Natural killer cell (primary cell): ENCODE measurements around the gene TMEM151A. TPM values are rescaled to one million over a fixed set of nuclear protein-coding genes. Genes with fewer than 3 reads are reported as not detected.

Experiments
- ATAC-seq, 3 donors: fragments of 150-1000 bp in 2 of 3; fragments of 200-7000 bp in 1 of 3; cut with Tn5 transposase; 1 replicate in 1 of 3; 2 replicates in 2 of 3; pipeline ENCODE4 v1.10.0; 2021; ENCODE audit warnings: mild to moderate bottlenecking in 2 of 3, moderate library complexity in 2 of 3
- DNase-seq, 2 donors: peaks; one replicate each; pipeline versions ENCODE4 v3.0.0 to v3.0.0-alpha.2; 2013 to 2021; ENCODE audit warnings: mixed read lengths in 1 of 2
- H3K27ac ChIP-seq: one replicate; pipeline ENCODE4 v1.5.1; 2013; ENCODE audit warnings: mild to moderate bottlenecking, low read length
- H3K27me3 ChIP-seq: one replicate; pipeline ENCODE4 v1.6.1; 2013; ENCODE audit warnings: low read length; ENCODE audit not compliant: control insufficient read depth, insufficient read depth
- H3K36me3 ChIP-seq: one replicate; pipeline ENCODE4 v1.6.1; 2013; ENCODE audit warnings: low read length; ENCODE audit not compliant: control insufficient read depth, insufficient read depth
- H3K4me1 ChIP-seq: one replicate; pipeline ENCODE4 v1.6.1; 2013; ENCODE audit warnings: low read length; ENCODE audit not compliant: control insufficient read depth, insufficient read depth
- H3K4me3 ChIP-seq: one replicate; pipeline ENCODE4 v1.5.1; 2013; ENCODE audit warnings: low read length
- H3K9me3 ChIP-seq: one replicate; pipeline ENCODE4 v1.6.1; 2013; ENCODE audit warnings: low read length; ENCODE audit not compliant: control insufficient read depth, insufficient read depth
- H3K27ac Mint-ChIP-seq, 2 donors: one replicate each; pipeline ENCODE4 v1.8.0; 2022; ENCODE audit warnings: mild to moderate bottlenecking in 2 of 2, mixed read lengths in 2 of 2, moderate library complexity in 1 of 2
- H3K27me3 Mint-ChIP-seq, 2 donors: one replicate each; pipeline ENCODE4 v1.8.0; 2022; ENCODE audit warnings: low read depth in 2 of 2, mixed read lengths in 2 of 2
- H3K36me3 Mint-ChIP-seq: one replicate; pipeline ENCODE4 v1.8.0; 2022; ENCODE audit warnings: mixed read lengths
- H3K4me1 Mint-ChIP-seq, 2 donors: one replicate each; pipeline ENCODE4 v1.8.0; 2022; ENCODE audit warnings: mixed read lengths in 2 of 2
- H3K4me3 Mint-ChIP-seq: one replicate; pipeline ENCODE4 v1.8.0; 2022; ENCODE audit warnings: mild to moderate bottlenecking, moderate library complexity, mixed read lengths
- H3K9me3 Mint-ChIP-seq, 2 donors: one replicate each; pipeline ENCODE4 v1.8.0; 2022; ENCODE audit warnings: mixed read lengths in 2 of 2
- CTCF ChIP-seq: fragments of 200-600 bp; IDR thresholded peaks from one replicate; pipeline ENCODE4 v1.8.0; 2022; ENCODE audit warnings: antibody characterized with exemption
- WGBS: methylation state at CpG from one replicate; pipeline ENCODE4 v1.1.7; 2013; ENCODE audit warnings: missing lambda C conversion rate; ENCODE audit not compliant: insufficient coverage; 5-methylcytosine and 5-hydroxymethylcytosine counted together
- intact Hi-C: fragments of 100-400 bp; cut with micrococcal nuclease; formaldehyde crosslinking; loops from one replicate; pipeline ENCODE4 v1.14.2; 2022
- total RNA-seq, 4 donors: library from RNA; stranded (reverse); fragments of 120-200 nt in 1 of 4; gene quantifications; one replicate each; pipeline versions ENCODE4 v1.2.3 to v1.2.4, GENCODE V29; 2013 to 2022

Gene TMEM151A
- total RNA-seq, 3 donors from 2014 or later (not counting 1 experiment from before 2014, with no cell fraction given), result not detected

- H3K36me3 Mint-ChIP-seq, result no peaks in the 10 kb centered on the region
- intact Hi-C loops, result loop anchor here (1.0 kb wide), 1 partner anchor 21 kb away; the partner anchor contains the start of gene RAB1B
- H3K4me1 ChIP-seq, result peaks cover 37% of the 10 kb centered on the region
- peaks cover 11% of the 10 kb centered on the region for H3K27me3 ChIP-seq
- peak overlapping the region; percentile 96 for H3K4me3 Mint-ChIP-seq
- peak; percentile 35 to 50 (median 38) for ATAC-seq
- H3K4me3 ChIP-seq, result peak overlapping the region; percentile 69
- H3K36me3 ChIP-seq, result no peaks in the 10 kb centered on the region
- no peak for TF ChIP-seq CTCF
- WGBS, result 11% methylated on average over 36 of the region's 36 CpGs
- no peaks in the 10 kb centered on the region for H3K9me3 ChIP-seq
- peak; percentile 63 to 85 for DNase-seq
- H3K27me3 Mint-ChIP-seq, result peaks cover 28% of the 10 kb centered on the region in 2 donors
- peak overlapping the region; percentile 87 to 89 for H3K27ac Mint-ChIP-seq
- H3K4me1 Mint-ChIP-seq, result peaks cover 24 to 43% of the 10 kb centered on the region in 2 donors
- peak overlapping the region; percentile 72 for H3K27ac ChIP-seq
- no peaks in the 10 kb centered on the region for H3K9me3 Mint-ChIP-seq
These were observed 2.0 kb upstream of the TMEM151A start for GRCh38 chr11:66289548-66290329.

GRCh38 chr11:66290330-66290621, 1.4 kb upstream of the TMEM151A start:
- Histone ChIP-seq H3K27ac (no peak overlapping the region), H3K4me3 (no peak overlapping the region), H3K4me1 (peaks cover 37% of the 10 kb centered on the region), H3K27me3 (peaks cover 11% of the 10 kb centered on the region), H3K36me3 (no peaks in the 10 kb centered on the region), H3K9me3 (no peaks in the 10 kb centered on the region)
- H3K9me3 Mint-ChIP-seq, result no peaks in the 10 kb centered on the region
- WGBS, result 85% methylated on average over 2 of the region's 2 CpGs
- no peak for TF ChIP-seq CTCF
- no peaks in the 10 kb centered on the region for H3K36me3 Mint-ChIP-seq
- no peak for ATAC-seq
- peak overlapping the region; percentile 96 for H3K4me3 Mint-ChIP-seq
- peaks cover 28% of the 10 kb centered on the region in 2 donors for H3K27me3 Mint-ChIP-seq
- H3K27ac Mint-ChIP-seq, result peak overlapping the region in 1 of 2 donors; percentile 87
- DNase-seq, result no peak
- intact Hi-C loops, result no loop called here
- peaks cover 24 to 43% of the 10 kb centered on the region in 2 donors for H3K4me1 Mint-ChIP-seq

- WGBS, result 22% methylated on average over 16 of the region's 16 CpGs
- TF ChIP-seq CTCF, result no peak
- H3K36me3 ChIP-seq, result no peaks in the 10 kb centered on the region
- no peak overlapping the region for H3K27ac Mint-ChIP-seq
- H3K9me3 Mint-ChIP-seq, result no peaks in the 10 kb centered on the region
- ATAC-seq (no peak), DNase-seq (no peak)
- H3K27ac ChIP-seq, result no peak overlapping the region
- H3K4me1 ChIP-seq, result peaks cover 37% of the 10 kb centered on the region
- intact Hi-C loops, result no loop called here
- peaks cover 24 to 43% of the 10 kb centered on the region in 2 donors for H3K4me1 Mint-ChIP-seq
- H3K4me3 ChIP-seq, result no peak overlapping the region
- peaks cover 28 to 31% of the 10 kb centered on the region in 2 donors for H3K27me3 Mint-ChIP-seq
- no peaks in the 10 kb centered on the region for H3K36me3 Mint-ChIP-seq
- H3K4me3 Mint-ChIP-seq, result peak overlapping the region; percentile 96
- peaks cover 11% of the 10 kb centered on the region for H3K27me3 ChIP-seq
- H3K9me3 ChIP-seq, result no peaks in the 10 kb centered on the region
These were observed 390 bp upstream of the TMEM151A start for GRCh38 chr11:66291303-66291705.
